Glutamatergic neuron (in vitro differentiated cells): ENCODE results near the gene EPHA5. TPM values are rescaled to one million over a fixed set of nuclear protein-coding genes. Genes with fewer than 3 reads are reported as not detected.
A peak's percentile ranks its signal among the peaks of the same experiment; 100 is the strongest.

Experiments
- DNase-seq: peaks from one replicate; pipeline ENCODE4 v3.0.0; 2022
- H3K27ac Mint-ChIP-seq: one replicate; pipeline ENCODE4 v1.8.0; 2020; ENCODE audit warnings: mild to moderate bottlenecking, mixed read lengths, inconsistent platforms; ENCODE audit not compliant: unreplicated experiment
- H3K27me3 Mint-ChIP-seq: one replicate; pipeline ENCODE4 v1.8.0; 2020; ENCODE audit warnings: mild to moderate bottlenecking, moderate library complexity, mixed read lengths, inconsistent platforms; ENCODE audit not compliant: unreplicated experiment
- H3K36me3 Mint-ChIP-seq: one replicate; pipeline ENCODE4 v1.8.0; 2020; ENCODE audit warnings: mild to moderate bottlenecking, mixed read lengths, inconsistent platforms; ENCODE audit not compliant: unreplicated experiment
- H3K4me1 Mint-ChIP-seq: one replicate; pipeline ENCODE4 v1.8.0; 2020; ENCODE audit warnings: mild to moderate bottlenecking, low read depth, mixed read lengths, inconsistent platforms; ENCODE audit not compliant: unreplicated experiment
- H3K4me3 Mint-ChIP-seq: one replicate; pipeline ENCODE4 v1.8.0; 2020; ENCODE audit warnings: mild to moderate bottlenecking, mixed read lengths, inconsistent platforms; ENCODE audit not compliant: unreplicated experiment
- H3K9me3 Mint-ChIP-seq: one replicate; pipeline ENCODE4 v1.8.0; 2020; ENCODE audit warnings: mild to moderate bottlenecking, moderate library complexity, mixed read lengths, inconsistent platforms; ENCODE audit not compliant: unreplicated experiment
- CTCF ChIP-seq: fragments of 200-600 bp; sonication (generic); IDR thresholded peaks from one replicate; pipeline ENCODE4 v1.5.0; 2021; ENCODE audit not compliant: partially characterized antibody, unreplicated experiment
- long read RNA-seq: library from polyadenylated mRNA; unstranded; transcript quantifications from one replicate; pipeline ENCODE4 v2.0.0, GENCODE V29; 2020; ENCODE audit not compliant: unreplicated experiment
- total RNA-seq: library from RNA; stranded (reverse); fragmentation: NEBNext Ultra II Directional; extraction: Animal tissue kit (Norgen Biotek cat#: 25700); gene quantifications from one replicate; pipeline ENCODE4 v1.2.1, GENCODE V29; 2021; ENCODE audit not compliant: unreplicated experiment

The EPHA5 gene
- 108 TPM for total RNA-seq
- long read RNA-seq, partial matches to known transcripts = 1 of 4 reads
- long read RNA-seq, other reads (novel, unspliced or antisense) = 3 of 4 reads

- Mint-ChIP-seq H3K4me1 (peaks cover 10% of the 10 kb centered on the region), H3K9me3 (peaks cover 19% of the 10 kb centered on the region), H3K27ac (peak within 1 kb of the TSS; percentile 73), H3K4me3 (peak within 1 kb of the TSS; percentile 100), H3K36me3 (no peaks in the 10 kb centered on the region), H3K27me3 (peaks cover 21% of the 10 kb centered on the region)
- peak; percentile 33 for TF ChIP-seq CTCF
- peak; percentile 91 for DNase-seq
Measured at GRCh38 chr4:65670331-65671031, at the start of gene EPHA5. Gene EPHA5, minus strand, starts transcription at chr4:65670489. Its CDS starts 747 bp downstream, at chr4:65669742.

GRCh38 chr4:65719635-65720034 lies 49.3 kb upstream of the EPHA5 start:
- no peak for DNase-seq
- Mint-ChIP-seq H3K9me3 (no peaks in the 10 kb centered on the region), H3K4me3 (no peak overlapping the region), H3K27me3 (no peaks in the 10 kb centered on the region), H3K36me3 (peaks cover 5% of the 10 kb centered on the region), H3K27ac (no peak overlapping the region), H3K4me1 (no peaks in the 10 kb centered on the region)
- TF ChIP-seq CTCF = no peak

GRCh38 chr4:65698631-65699030 lies 28.3 kb upstream of the EPHA5 start:
- Mint-ChIP-seq H3K27me3 (no peaks in the 10 kb centered on the region), H3K4me3 (no peak overlapping the region), H3K4me1 (peaks cover 13% of the 10 kb centered on the region), H3K27ac (no peak overlapping the region), H3K9me3 (no peaks in the 10 kb centered on the region), H3K36me3 (no peaks in the 10 kb centered on the region)
- DNase-seq = no peak
- TF ChIP-seq CTCF = no peak

GRCh38 chr4:65696436-65696835 lies 26.1 kb upstream of the EPHA5 start:
- DNase-seq = no peak
- peaks cover 16% of the 10 kb centered on the region for H3K4me1 Mint-ChIP-seq
- no peak for TF ChIP-seq CTCF
- H3K4me3 Mint-ChIP-seq = no peak overlapping the region
- no peak overlapping the region for H3K27ac Mint-ChIP-seq
- no peaks in the 10 kb centered on the region for H3K9me3 Mint-ChIP-seq
- H3K36me3 Mint-ChIP-seq = no peaks in the 10 kb centered on the region
- no peaks in the 10 kb centered on the region for H3K27me3 Mint-ChIP-seq

- Mint-ChIP-seq H3K27me3 (peaks cover 21% of the 10 kb centered on the region), H3K4me3 (peak overlapping the region; percentile 89), H3K36me3 (no peaks in the 10 kb centered on the region)
Measured at GRCh38 chr4:65671372-65671771, 1.1 kb upstream of the EPHA5 start.

More at GRCh38 chr4:65671372-65671771, 1.1 kb upstream of the EPHA5 start:
- Mint-ChIP-seq H3K9me3 (peaks cover 19% of the 10 kb centered on the region), H3K27ac (peak overlapping the region; percentile 30), H3K4me1 (peaks cover 10% of the 10 kb centered on the region)
- TF ChIP-seq CTCF = no peak
- no peak for DNase-seq
